SK-N-SH treated with all-trans-retinoic acid at 6 μM for 48 hours (cell line): ENCODE results near the gene FAM131C.

Experiments
- ARNTL ChIP-seq: fragments of 450-650 bp; formaldehyde crosslinking; IDR thresholded peaks from 2 replicates; pipeline ENCODE4 v1.5.0; 2020; ENCODE audit warnings: low read depth, mild to moderate bottlenecking, moderate library complexity, borderline replicate concordance
- BACH2 ChIP-seq: fragments of 250-450 bp; sonication (Bioruptor Pico); IDR thresholded peaks from 2 replicates; pipeline ENCODE4 v1.9.0; 2021; ENCODE audit warnings: mild to moderate bottlenecking, borderline replicate concordance
- CREB5 ChIP-seq: fragments of 250-450 bp; sonication (Bioruptor Pico); IDR thresholded peaks from 2 replicates; pipeline ENCODE4 v1.5.1; 2020; ENCODE audit warnings: low read depth, mild to moderate bottlenecking, moderate library complexity
- CSRNP3 ChIP-seq: fragments of 250-450 bp; sonication (Bioruptor Pico); IDR thresholded peaks from 2 replicates; pipeline ENCODE4 v1.5.1; 2021; ENCODE audit warnings: mild to moderate bottlenecking, moderate library complexity
- PATZ1 ChIP-seq: fragments of 250-450 bp; sonication (Bioruptor Pico); IDR thresholded peaks from 2 replicates; pipeline ENCODE4 v1.8.0; 2020; ENCODE audit warnings: mild to moderate bottlenecking, moderate library complexity, borderline replicate concordance
- TCF4 ChIP-seq: fragments of 250-450 bp; sonication (Bioruptor Pico); IDR thresholded peaks from 2 replicates; pipeline ENCODE4 v1.8.0; 2021; ENCODE audit warnings: mild to moderate bottlenecking, moderate library complexity, borderline replicate concordance
- ZC3H10 ChIP-seq: fragments of 250-450 bp; sonication (Bioruptor Pico); IDR thresholded peaks from 2 replicates; pipeline ENCODE4 v1.5.1; 2021; ENCODE audit warnings: mild to moderate bottlenecking, moderate library complexity
- ZFP3 ChIP-seq: fragments of 250-450 bp; sonication (Bioruptor Pico); IDR thresholded peaks from 2 replicates; pipeline ENCODE4 v1.5.0; 2020; ENCODE audit warnings: mild to moderate bottlenecking, moderate library complexity

- no peak for TF ChIP-seq TCF4
- no peak for TF ChIP-seq BACH2 (CRISPR knock-in tag)
- TF ChIP-seq CSRNP3 (CRISPR knock-in tag) = no peak
- TF ChIP-seq CREB5 (CRISPR knock-in tag) = no peak
- no peak for TF ChIP-seq ZFP3 (CRISPR knock-in tag)
- TF ChIP-seq ZC3H10 (CRISPR knock-in tag) = no peak
- no peak for TF ChIP-seq PATZ1 (CRISPR knock-in tag)
- TF ChIP-seq ARNTL (CRISPR knock-in tag) = no peak
These were observed 47.0 kb upstream of the FAM131C start for GRCh38 chr1:16120407-16120806.
